NCI-H2196 treated with DMSO at 0.1 percent for 48 hours (cell line): Measurements from ENCODE around the gene MYH7.
"Not testable (repeated sequence)": the region's sequence is repeated elsewhere in the genome, so short reads cannot be mapped to it uniquely, and the experiment has no call there.

Experiments used
- DNase-seq: peaks from one replicate; lab custom pipeline; 2025; ENCODE audit not compliant: unreplicated experiment; lab: John Stamatoyannopoulos, UW

Gene MYH7

GRCh38 chr14:23435543-23436326 is at the start of gene MYH7:
Gene MYH7 (minus strand): TSS chr14:23435660. CDS start chr14:23433732, 1,928 bp downstream.
- no peak for DNase-seq

GRCh38 chr14:23483236-23483854 is 47.9 kb upstream of the MYH7 start:
- DNase-seq, result peak; percentile 81

GRCh38 chr14:23482823-23483148 is 47.3 kb upstream of the MYH7 start:
- no peak for DNase-seq

- DNase-seq, result no peak
These were observed 46.7 kb upstream of the MYH7 start for GRCh38 chr14:23481979-23482822.

- DNase-seq, result no peak
These were observed 46.0 kb upstream of the MYH7 start for GRCh38 chr14:23481362-23481970.

- peak; percentile 47 for DNase-seq
These were observed 42.8 kb upstream of the MYH7 start for GRCh38 chr14:23478109-23478759.

- no peak for DNase-seq
These were observed 35.5 kb upstream of the MYH7 start for GRCh38 chr14:23470947-23471346.

- DNase-seq, result no peak
These were observed 34.5 kb upstream of the MYH7 start for GRCh38 chr14:23469906-23470403.

GRCh38 chr14:23469127-23469905 is 33.9 kb upstream of the MYH7 start, which contains the start of gene NGDN:
Gene NGDN (plus strand): TSS chr14:23469703. CDS start chr14:23469716, 13 bp downstream.
- DNase-seq, result peak; percentile 99

GRCh38 chr14:23468704-23469126 is 33.3 kb upstream of the MYH7 start:
- DNase-seq, result no peak

GRCh38 chr14:23465261-23465660 is 29.8 kb upstream of the MYH7 start:
- DNase-seq, result no peak

- no peak for DNase-seq
These were observed 29.2 kb upstream of the MYH7 start for GRCh38 chr14:23464700-23465099.

- DNase-seq, result no peak
These were observed 25.5 kb upstream of the MYH7 start for GRCh38 chr14:23460960-23461359.

GRCh38 chr14:23457587-23458445 is 22.4 kb upstream of the MYH7 start:
- no peak for DNase-seq

GRCh38 chr14:23456883-23457586 is 21.6 kb upstream of the MYH7 start:
- DNase-seq, result not testable (repeated sequence)

GRCh38 chr14:23454445-23454856 is 19.0 kb upstream of the MYH7 start:
- DNase-seq, result no peak

GRCh38 chr14:23452237-23452636 is 16.8 kb upstream of the MYH7 start:
- no peak for DNase-seq

GRCh38 chr14:23450379-23450778 is 14.9 kb upstream of the MYH7 start:
- DNase-seq, result no peak
